ENCODE measurements around the gene OOSP1.
"Not testable (repeated sequence)": the region's sequence is repeated elsewhere in the genome, so short reads cannot be mapped to it uniquely, and the experiment has no call there.

GRCh38 chr11:59903569-59903968 lies 34.7 kb upstream of the OOSP1 start:
- not testable (repeated sequence) for TF ChIP-seq CTCF, POLR2A, POLR2AphosphoS5, EP300 (IDR thresholded peaks at IDR 0.05)
